HG03442 (cell line): ENCODE measurements around the gene BCAN.
"Not testable (repeated sequence)": the region's sequence is repeated elsewhere in the genome, so short reads cannot be mapped to it uniquely, and the experiment has no call there.

Experiments used
- ATAC-seq: cut with Tn5 transposase; IDR thresholded peaks from one replicate; pipeline ENCODE4 v1.9.1; 2021; ENCODE audit warnings: mild to moderate bottlenecking, moderate library complexity; ENCODE audit not compliant: unreplicated experiment

Gene BCAN

DNA sequence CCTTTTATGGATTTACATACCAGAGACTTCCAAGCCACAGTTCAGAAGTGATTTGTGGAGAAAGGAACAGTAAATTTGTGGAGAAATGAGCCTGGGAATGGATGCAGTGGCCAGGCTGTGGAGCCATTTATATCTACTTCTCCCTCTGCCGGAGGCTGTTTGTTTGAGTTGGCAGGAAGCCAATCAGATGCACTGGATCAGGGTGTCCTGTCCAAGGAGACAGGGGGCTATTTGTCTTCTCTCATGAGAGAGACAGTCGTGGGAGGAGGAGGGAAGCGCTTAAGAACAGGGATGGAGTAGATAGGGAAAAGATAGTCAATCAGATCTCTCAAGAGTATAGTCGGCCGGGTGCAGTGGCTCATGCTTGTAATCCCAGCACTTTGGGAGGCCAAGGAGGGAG is 25.5 kb upstream of the BCAN start:
- ATAC-seq: no peak

DNA sequence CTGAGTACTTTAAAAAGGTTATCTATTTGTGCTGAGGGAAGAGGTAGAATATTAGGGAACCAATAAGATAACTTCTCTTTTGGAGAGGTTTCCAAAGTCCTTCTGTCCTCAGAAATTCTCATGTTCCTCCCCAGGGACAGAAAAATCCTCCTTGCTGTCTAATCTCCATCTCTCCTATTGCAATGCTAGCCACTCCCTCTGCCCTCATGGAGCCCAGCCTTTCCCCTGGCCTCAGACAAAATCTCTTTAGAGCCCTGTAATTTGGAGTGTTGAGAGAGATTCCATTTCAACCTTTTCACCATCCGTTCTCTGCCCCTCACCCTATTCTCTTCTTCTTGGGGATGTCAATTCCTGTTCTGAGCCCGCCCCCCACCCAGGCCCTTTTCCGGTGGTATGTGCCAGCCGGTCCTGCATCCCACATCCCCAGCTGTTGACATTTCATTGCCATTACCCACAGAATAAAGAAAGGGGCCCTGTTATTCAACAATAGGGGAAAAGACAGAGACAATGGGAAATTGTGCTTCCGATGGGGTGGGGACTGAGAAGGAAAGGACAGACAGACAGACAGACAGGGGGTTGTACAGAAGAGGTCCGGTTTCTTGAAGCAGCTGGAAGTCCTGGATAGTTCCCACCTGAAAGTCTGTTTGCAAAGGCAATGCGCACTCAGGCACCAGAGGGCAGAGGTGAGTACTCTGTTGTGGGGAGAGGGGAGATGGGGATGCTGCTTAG is 22.9 kb upstream of the BCAN start, which contains the start of gene HAPLN2:
TSS of gene HAPLN2 (plus strand) at position 563 of the 729 bp plus-strand sequence. CDS start 4,076 bp downstream, outside the sequence.
- no peak for ATAC-seq

DNA sequence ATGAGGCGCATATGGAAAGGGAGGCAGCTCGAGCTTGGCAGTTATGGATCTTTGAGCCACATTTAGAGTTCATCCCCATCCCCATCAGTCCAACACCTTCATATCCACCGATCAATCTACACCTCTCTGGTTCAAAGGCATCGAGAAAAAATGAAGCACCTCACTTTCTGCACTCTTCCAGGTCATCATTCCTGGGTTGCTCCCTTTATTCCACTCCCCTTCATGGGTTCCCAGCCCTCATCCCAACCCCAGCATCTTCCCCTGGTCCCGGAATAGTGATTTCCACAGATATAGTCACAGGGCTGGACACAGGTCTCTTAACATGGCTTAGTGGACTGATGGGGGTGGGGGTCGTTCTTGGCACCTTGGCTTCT is 22.3 kb upstream of the BCAN start:
- ATAC-seq: no peak

DNA sequence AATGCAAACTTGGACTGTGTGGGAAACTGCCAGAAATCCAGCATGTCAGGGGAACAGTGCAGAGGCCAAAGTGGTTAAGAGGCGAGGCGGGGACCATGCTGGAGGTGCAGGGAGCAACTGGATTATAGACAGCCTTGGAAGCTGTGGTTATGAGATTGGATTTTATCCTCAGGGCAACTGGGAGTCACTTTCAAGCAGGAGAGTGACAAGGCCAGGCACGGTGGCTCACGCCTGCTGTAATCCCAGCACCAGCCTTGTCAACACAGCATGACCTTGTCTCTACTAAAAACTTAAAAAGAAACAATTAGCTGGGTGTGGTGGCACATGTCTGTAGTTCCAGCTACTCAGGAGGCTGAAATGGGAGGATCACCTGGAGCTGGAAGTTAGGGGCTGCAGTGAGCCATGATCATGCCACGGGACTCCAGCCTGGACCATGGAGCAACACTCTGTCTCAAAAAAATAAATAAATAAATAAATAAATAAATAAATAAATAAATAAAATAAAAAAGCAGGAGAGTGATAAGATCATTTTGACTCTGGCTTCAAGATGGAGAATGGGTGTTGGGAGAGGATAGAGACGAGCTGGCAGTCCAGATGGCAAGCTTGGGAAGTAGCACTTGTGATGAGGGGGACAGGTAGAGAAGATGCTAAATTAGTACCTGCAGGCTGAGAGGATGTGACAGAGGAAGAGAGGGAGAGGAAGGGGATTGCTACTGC is 19.2 kb upstream of the BCAN start:
- ATAC-seq: no peak

DNA sequence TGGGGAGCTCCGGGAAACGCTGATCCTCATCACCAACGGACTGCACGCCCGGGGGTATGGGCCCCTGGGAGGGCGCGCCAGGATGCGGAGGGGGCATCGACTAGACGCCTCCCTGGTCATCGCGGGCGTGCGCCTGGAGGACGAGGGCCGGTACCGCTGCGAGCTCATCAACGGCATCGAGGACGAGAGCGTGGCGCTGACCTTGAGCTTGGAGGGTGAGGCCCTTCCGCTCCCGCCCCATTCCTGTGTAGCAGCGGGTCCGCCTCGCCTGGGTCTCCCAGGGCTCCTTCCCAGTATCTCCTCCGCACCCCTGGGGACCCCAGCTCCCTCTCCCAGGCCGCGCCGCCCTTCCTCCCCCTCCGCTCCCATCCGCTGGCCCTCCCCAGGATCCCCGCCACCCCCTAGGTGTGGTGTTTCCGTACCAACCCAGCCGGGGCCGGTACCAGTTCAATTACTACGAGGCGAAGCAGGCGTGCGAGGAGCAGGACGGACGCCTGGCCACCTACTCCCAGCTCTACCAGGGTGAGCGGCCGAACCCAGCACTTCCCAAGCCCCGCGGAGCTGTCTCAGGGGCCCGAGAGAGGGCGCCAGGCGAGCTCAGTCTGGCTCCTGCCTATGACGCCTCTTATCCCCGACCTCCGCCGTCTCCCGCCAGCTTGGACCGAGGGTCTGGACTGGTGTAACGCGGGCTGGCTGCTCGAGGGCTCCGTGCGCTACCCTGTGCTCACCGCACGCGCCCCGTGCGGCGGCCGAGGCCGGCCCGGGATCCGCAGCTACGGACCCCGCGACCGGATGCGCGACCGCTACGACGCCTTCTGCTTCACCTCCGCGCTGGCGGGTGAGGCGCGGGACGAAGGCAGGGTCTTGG is 17.7 kb upstream of the BCAN start:
- no peak for ATAC-seq

DNA sequence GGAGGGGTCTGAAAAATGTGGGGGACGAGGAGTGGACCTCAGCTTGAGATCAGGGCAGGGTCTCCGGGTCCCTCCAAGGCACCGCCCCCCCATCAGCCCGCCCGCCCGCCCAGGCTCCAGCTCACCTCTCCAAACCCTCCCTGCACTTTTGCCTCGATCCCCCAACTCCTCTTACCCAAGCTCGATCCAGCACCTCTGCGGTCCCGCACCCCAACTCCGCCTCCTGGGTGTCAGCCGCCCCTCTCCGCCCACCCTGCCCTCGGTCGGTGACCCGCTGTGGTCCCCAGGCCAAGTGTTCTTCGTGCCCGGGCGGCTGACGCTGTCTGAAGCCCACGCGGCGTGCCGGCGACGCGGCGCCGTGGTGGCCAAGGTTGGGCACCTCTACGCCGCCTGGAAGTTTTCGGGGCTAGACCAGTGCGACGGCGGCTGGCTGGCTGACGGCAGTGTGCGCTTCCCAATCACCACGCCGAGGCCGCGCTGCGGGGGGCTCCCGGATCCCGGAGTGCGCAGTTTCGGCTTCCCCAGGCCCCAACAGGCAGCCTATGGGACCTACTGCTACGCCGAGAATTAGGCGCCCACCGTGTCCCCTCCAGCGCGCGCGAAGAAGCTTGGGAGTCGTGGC is 17.0 kb upstream of the BCAN start:
- ATAC-seq: no peak

DNA sequence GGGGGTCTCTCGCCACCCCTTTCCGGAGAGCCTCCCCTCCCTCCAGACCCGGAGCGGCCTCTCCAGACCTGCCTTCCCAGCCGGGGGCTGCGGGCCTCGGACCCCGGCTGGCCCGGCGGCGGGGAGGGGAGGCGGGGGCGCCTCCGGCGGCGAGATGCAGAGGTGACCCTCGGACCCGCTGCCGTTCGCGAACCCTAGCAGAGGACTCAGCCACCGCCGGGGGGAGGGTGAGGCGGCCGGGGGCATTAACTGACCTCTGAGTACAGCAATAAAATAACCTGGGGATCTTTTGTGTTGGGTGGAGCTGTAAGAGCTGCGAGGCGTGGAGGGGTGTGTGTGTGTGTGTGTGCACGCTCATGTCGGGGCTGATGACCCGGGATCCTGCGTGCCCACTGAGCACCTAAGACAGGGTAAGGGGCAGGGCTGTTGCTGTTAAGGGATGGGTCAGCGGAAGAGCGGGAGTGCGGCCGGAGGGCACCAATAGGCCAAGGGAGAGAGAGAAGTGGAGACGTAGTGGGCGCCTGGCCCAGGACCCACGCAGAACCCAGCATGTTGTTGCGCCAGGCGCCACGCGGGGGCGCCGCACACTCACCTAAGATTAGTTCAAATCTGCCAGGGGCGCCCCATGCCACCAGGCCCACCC is 16.4 kb upstream of the BCAN start:
- ATAC-seq: no peak

DNA sequence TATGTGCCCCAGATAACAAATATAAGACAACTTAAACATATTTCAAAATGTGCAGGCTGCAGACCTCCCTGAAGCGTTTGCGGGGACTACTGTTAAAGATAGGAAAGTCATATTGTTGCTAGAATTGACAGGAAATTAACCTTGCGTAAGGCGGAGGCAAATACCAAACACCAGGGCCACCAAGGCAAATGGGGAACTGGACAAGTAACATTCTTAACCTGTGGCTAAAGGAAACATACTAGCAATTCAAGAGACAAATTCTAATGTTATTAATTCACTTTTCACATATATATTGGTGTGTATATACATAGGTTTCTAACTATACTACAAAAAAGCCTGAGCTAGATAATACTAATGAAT is 15.9 kb upstream of the BCAN start:
- ATAC-seq: no peak

DNA sequence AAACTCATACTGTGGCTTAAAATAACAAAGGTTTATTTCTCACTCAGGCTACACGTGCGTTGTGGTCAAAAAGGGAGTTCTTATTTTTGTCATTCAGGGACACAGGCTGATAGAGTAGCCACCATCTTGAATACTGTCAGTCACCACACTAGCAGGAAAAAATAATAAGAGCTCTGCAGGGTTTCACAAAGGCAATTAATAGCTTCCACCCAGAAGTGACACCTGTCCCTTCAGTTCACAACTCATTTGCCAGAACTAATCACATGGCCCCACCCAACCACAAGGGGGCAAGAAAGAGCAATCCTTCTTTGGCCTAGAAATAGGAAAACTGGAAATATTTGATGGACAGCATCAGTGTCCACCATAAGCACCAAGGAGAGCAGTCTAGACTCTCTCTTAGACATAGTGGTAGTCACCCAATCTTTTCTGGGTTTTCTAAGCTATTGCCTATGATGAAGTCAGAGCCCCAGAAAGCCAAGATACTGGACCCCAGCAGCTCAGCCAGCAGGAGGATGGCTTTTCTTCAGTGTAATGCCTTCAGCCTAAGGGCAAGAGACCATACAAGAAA is 14.5 kb upstream of the BCAN start:
- ATAC-seq: no peak

DNA sequence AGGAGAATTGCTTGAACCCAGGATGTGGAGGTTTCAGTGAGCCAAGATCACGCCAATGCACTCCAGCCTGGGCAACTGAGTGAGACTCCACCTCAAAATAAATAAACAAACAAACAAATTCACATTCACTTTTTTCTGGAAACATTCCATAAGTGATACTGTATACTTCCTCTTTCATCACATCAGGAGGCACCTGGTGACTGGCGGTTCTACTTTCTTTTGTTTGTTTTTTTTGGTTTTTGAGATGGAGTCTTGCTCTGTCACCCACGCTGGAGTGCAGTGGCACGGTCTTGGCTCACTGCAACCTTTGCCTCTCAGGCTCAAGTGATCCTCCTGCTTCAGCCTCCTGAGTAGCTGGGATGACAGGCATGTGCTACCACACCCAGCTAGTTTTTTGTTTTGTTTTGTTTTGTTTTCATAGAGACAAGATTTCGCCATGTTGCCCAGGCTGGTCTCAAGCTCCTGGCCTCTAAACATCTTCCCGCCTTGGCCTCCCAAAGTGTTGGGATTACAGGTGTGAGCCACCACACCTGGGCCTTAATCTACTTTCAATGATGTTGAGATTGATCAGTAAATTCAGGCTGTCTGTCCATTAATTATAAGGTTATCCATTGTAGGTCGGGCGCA is 12.0 kb upstream of the BCAN start:
- no peak for ATAC-seq

DNA sequence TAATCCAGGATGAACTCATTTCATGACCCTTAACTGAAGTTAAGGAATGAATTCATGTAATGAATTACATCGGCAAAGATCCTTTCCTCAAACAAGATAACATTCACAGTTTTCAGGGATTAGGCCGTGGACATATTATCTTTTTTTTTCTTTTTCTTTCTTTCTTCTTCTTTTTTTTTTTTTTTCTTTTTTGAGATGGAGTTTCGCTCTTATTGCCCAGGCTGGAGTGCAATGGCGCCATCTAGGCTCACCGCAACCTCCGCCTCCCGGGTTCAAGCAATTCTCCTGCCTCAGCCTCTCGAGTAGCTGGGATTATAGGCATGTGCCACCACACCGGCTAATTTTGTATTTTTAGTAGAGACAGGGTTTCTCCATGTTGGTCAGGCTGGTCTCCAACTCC is 10.8 kb upstream of the BCAN start:
- ATAC-seq: not testable (repeated sequence)

DNA sequence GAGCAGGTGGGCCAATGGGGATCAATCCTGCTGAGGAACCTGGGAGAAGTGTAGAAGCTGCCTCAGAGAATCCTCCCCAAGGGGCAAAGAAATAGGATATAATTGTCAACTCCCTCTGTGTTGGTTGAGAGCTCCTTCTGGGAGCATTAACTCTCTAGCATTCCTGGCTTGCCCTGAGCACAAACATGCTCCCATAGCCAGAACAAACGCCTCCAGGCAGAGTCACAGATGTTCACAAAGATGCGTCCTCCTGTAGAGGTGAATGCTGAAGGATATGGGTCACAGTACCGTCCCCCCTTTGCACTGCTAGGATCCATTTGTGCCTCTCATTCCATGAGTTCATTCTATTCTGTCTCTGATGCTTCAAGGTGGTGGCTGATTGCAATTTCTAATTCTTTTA is 9.6 kb upstream of the BCAN start:
- ATAC-seq: no peak

DNA sequence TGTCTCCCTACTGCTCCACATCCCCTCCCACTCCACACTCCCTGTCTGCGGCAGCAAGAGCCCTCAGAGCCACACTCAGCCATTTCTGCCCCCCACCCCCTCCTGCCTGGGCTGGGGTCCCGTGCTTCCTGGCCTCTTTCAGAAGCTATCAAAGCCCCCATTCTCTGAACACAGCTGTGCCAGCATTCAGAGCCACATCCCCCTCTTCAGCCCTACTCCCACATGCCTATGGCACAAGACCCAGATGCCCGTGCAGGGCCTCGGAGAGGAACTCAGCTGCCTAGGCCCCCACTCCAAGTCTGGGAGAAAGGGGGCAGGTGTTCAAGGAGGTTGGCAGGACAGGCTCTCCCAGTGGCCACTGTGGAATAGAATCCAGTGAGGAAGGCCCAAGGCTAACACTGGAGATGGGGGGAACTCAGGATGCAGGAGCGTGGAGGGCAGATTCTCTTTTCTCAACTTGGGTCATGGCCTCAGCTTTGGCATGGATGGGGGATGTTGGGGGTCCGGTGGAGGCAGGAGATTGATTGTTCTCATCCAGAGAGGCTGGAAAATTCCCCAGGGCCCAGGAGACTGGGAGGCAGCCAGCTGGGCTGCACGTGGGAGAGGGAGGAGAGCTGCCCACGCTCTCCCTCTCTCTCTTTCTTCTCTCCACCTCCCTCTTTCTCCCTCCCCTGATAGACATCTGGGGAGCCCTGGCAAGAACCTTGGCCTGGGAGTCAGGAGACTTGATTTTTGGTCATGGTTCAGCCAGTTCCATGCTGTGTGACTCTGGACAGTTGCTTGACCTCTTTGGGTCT is 3.5 kb upstream of the BCAN start:
- ATAC-seq: no peak

DNA sequence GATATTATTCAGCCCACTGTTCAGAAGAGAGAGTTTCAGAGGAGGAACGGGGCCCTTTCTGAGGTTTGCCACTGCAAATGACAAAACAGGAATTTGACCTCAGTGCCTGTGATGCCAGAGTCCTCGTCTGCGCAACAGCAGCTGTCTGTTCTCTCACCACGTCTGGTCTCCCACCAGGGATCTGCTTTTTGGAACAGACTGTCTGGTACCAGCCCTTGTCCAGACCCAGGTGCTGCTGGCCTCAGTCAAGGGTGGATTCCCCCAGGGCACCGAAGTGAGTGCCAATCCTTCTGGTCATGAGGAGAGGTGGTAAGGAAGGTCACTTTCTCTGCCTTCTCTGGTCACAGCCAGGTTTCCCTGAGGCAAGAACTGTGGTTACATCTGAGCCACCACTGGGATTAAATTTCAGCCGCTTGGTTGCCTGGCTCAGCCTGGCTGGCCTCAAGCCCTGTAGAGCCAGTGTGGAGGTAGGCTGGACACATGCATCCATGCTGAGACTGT is 2.3 kb upstream of the BCAN start:
- no peak for ATAC-seq

DNA sequence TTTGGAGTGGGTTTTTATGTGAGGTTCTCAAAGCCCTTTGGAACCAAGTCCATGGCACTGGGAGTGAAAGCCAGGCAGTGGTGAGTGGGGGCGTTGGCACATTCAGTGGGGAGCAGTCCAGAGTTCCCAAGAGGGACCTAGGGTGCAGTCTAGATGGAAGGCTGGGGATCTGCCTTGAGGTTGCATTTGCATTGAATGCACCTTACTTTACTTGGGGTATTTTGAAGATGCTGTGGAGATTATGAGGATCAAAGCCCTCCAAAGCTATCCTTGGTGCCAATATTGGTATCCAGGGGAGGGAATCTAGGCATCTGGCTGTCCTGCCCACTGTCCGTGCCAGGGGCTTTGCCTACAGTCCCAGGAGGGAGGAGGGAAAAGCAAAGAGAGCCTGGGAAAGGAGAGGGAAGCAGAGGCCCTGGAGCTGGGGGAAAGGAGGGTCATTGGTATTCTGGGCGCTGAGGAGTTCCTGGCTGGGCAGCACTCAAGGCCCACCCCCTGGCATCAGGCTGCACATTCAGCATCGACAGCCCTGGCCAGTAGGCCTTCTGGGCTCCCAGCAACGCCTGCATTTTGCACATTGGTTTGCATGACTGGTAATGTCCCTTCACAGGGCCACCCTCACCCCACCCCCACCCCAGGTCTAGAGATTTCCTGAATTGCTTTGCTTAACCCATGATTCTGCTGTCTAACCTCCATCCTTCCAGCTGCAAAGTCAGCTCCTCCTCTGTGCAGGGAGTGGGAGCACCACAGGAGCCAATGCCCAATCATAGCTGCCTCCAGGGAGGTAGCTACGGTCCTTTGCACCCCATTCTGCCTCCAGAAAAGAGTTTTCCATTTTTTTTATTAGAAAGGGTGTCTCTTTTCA is 843 bp upstream of the BCAN start:
- ATAC-seq: no peak

DNA sequence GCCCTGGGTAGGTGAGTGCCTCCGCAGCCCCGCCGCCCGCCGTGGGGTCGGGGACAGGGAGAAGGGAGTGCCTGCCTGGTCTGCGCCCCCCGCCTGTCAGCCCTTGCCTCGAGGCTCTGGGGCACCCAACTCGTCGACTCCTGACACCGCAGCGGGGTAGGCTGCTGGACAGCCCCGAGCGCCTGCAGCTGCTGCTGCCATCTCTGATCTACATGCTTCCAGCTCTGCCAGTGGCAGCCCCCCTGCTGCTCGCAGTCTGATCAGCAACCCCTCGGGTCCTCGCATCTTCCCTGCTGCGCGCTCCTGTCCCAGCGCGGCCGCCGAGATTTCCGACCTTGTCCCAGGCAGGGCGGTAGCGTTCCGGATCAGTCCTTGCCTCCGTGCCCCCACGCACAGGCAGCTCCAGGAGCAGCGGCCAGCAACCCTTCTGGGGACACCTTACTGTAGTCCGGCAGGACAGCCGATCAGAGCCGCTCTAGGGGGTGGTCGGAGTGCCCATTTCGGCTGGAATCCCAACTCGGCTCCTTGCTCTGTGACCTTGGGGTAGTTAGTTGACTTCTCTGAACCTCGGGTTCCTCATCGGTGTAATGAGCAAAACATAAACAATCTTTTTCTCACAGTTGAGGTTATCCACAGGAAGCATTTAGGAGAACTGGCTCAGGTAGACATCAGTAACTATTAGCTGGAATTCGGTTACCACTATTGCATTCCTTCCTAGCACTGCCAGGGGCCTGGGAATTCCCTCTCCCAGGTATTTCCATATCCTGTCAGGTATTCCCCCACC is 540 bp downstream of the BCAN start:
- ATAC-seq: no peak

DNA sequence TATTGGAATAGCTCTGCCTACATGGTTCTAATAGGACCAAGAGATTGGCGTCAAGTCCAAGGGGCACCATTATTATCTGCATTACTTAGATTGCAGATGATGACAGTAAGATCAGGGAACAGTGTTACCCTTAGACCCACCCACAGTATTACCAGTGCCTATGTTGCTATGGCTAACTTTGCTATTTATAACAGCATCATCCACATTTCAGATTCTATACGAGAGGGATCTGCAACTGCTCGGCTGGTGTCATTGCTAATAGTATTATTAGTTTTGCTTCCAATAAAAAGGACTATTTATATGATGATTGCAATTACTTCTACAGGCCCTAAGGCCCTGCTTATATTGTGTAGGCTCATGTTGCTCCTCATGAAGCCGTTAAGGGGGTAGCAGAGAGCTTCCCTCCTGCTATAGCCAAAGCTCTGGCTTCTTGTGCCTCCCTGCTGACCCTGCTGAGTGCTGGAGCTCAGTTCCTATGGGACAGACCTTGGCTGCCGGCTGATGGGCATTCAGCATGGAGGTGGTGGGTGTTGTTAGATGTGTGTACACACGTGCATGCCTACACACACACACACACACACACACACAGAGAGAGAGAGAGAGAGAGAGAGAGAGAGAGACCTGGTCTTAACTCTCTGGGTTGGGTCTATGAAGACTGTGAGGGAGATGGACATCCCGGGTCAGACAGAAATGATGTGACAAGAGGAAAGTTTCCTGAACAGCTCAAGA is 1.3 kb downstream of the BCAN start:
- ATAC-seq: no peak
